GM12865 (cell line): ENCODE results near the gene PPP1R14C.

Source experiments
- DNase-seq: peaks from one replicate; pipeline ENCODE4 v3.0.0; 2010; ENCODE audit warnings: low read depth
- H3K4me3 ChIP-seq: 2 replicates; pipeline ENCODE4 v1.5.1; 2011; ENCODE audit warnings: mild to moderate bottlenecking, low read depth, low read length, control low read depth
- CTCF ChIP-seq: IDR thresholded peaks from 2 replicates; pipeline ENCODE4 v1.5.1; 2011; ENCODE audit warnings: low read length, control low read depth, low read depth, inconsistent platforms; ENCODE audit not compliant: insufficient read depth; ENCODE audit errors: missing control alignments

PPP1R14C gene

GRCh38 chr6:150228072-150228733, 85.4 kb downstream of the PPP1R14C start:
- no peak for DNase-seq
- no peak overlapping the region for H3K4me3 ChIP-seq
- no peak for TF ChIP-seq CTCF

- DNase-seq, result no peak
- no peak overlapping the region for H3K4me3 ChIP-seq
- no peak for TF ChIP-seq CTCF
Observed at GRCh38 chr6:150229436-150230163, 86.8 kb downstream of the PPP1R14C start.

- no peak for DNase-seq
- no peak for TF ChIP-seq CTCF
- H3K4me3 ChIP-seq, result no peak overlapping the region
Observed at GRCh38 chr6:150230164-150230561, 87.3 kb downstream of the PPP1R14C start.

- TF ChIP-seq CTCF, result no peak
- no peak for DNase-seq
- H3K4me3 ChIP-seq, result no peak overlapping the region
Observed at GRCh38 chr6:150230832-150231524, 88.1 kb downstream of the PPP1R14C start.

- DNase-seq, result no peak
- H3K4me3 ChIP-seq, result no peak overlapping the region
Observed at GRCh38 chr6:150231525-150231850, 88.6 kb downstream of the PPP1R14C start.

GRCh38 chr6:150233843-150234269, 91.0 kb downstream of the PPP1R14C start:
- H3K4me3 ChIP-seq, result no peak overlapping the region
- no peak for DNase-seq
- TF ChIP-seq CTCF, result no peak

More at GRCh38 chr6:150231525-150231850, 88.6 kb downstream of the PPP1R14C start:
- TF ChIP-seq CTCF, result no peak
